PC-9 (cell line): ENCODE data around the gene SAMD1.

Experiments
- CTCF ChIP-seq: fragments of 200-600 bp; sonication (generic); conservative IDR thresholded peaks from 2 replicates; pipeline ENCODE4 v1.6.1; 2017; ENCODE audit warnings: mixed run types, antibody characterized with exemption, mild to moderate bottlenecking, moderate library complexity
- EZH2 ChIP-seq: fragments of 200-600 bp; sonication (generic); IDR thresholded peaks from 2 replicates; pipeline ENCODE4 v1.8.0; 2017; ENCODE audit warnings: antibody characterized with exemption, low read depth

- TF ChIP-seq CTCF (no peak), EZH2 (no peak)
These were observed 29.3 kb downstream of the SAMD1 start for GRCh38 chr19:14061081-14061749.
